ENCODE results near the gene RNF32.

DNA sequence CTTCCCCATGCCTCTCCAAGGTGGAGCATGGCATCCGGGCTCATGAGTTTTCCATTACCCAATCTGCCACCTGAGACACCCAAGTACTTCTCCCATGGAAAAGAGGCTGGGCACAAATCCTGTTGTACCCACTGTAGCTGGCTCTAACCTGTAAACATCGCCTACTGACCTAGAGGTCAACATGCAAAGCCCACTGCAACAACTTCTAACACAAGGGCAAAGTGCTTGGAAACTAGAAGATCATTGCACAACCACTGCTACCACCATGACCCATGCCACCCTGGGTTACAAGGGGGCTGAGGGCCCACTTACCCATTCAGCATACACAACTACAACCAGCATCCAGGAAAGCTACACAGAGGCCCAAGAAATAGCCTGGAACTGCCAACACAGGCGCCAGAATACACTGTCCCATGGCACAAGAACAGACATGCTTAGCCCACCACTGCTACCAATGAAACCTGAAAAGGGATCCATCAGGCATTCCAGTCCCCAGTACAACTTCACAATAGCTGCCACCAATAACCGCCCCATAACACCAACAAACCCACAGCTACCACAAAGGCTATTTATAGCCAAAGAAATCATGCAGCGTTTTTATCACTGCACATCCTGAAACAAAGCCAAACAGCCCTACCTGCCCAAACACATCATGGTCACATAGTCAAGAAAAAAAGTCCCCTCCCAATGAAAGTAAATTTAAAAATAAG is 63.4 kb downstream of the RNF32 start:
- TF ChIP-seq POLR2AphosphoS5 (IDR thresholded peaks at IDR 0.05; ENCODE audit: low read depth, low read length) (no peak), SIN3A (IDR thresholded peaks at IDR 0.05; ENCODE audit: borderline replicate concordance, insufficient read depth, low read length) (no peak), FOXP2 (optimal IDR thresholded peaks at IDR 0.05; ENCODE audit: borderline replicate concordance, extremely low read depth, extremely low read length, insufficient read depth) (no peak), TAF1 (IDR thresholded peaks at IDR 0.05; ENCODE audit: borderline replicate concordance, insufficient read depth, low read length) (no peak)
- TF ChIP-seq, protein P1, sequence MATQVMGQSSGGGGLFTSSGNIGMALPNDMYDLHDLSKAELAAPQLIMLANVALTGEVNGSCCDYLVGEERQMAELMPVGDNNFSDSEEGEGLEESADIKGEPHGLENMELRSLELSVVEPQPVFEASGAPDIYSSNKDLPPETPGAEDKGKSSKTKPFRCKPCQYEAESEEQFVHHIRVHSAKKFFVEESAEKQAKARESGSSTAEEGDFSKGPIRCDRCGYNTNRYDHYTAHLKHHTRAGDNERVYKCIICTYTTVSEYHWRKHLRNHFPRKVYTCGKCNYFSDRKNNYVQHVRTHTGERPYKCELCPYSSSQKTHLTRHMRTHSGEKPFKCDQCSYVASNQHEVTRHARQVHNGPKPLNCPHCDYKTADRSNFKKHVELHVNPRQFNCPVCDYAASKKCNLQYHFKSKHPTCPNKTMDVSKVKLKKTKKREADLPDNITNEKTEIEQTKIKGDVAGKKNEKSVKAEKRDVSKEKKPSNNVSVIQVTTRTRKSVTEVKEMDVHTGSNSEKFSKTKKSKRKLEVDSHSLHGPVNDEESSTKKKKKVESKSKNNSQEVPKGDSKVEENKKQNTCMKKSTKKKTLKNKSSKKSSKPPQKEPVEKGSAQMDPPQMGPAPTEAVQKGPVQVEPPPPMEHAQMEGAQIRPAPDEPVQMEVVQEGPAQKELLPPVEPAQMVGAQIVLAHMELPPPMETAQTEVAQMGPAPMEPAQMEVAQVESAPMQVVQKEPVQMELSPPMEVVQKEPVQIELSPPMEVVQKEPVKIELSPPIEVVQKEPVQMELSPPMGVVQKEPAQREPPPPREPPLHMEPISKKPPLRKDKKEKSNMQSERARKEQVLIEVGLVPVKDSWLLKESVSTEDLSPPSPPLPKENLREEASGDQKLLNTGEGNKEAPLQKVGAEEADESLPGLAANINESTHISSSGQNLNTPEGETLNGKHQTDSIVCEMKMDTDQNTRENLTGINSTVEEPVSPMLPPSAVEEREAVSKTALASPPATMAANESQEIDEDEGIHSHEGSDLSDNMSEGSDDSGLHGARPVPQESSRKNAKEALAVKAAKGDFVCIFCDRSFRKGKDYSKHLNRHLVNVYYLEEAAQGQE (IDR thresholded peaks at IDR 0.05; ENCODE audit: insufficient read depth in 1 of 2, low read depth in 2 of 2, low read length in 2 of 2) = no peak

Data from PFSK-1 (cell line).